Neuronal stem cell (in vitro differentiated cells): ENCODE measurements around the gene IL1B.

ENCODE experiments used
- DNase-seq: peaks from one replicate; pipeline ENCODE4 v3.0.0-alpha.2; 2013; ENCODE audit warnings: low spot score
- H2AFZ ChIP-seq: one replicate; pipeline ENCODE4 v1.6.1; 2013; ENCODE audit warnings: mild to moderate bottlenecking, low read length, inconsistent platforms
- H2AK5ac ChIP-seq: 2 replicates; pipeline ENCODE4 v1.6.1; 2013; ENCODE audit warnings: low read depth, mild to moderate bottlenecking, inconsistent platforms, low read length, moderate library complexity, mixed read lengths
- H2BK120ac ChIP-seq: 2 replicates; pipeline ENCODE4 v1.6.1; 2013; ENCODE audit warnings: low read depth, mild to moderate bottlenecking, inconsistent platforms, low read length, moderate library complexity, mixed read lengths
- H2BK12ac ChIP-seq: one replicate; pipeline ENCODE4 v1.6.1; 2013; ENCODE audit warnings: low read length, inconsistent platforms
- H2BK15ac ChIP-seq: 2 replicates; pipeline ENCODE4 v1.6.1; 2013; ENCODE audit warnings: mild to moderate bottlenecking, low read length, inconsistent platforms, mixed read lengths
- H2BK5ac ChIP-seq: one replicate; pipeline ENCODE4 v1.6.1; 2013; ENCODE audit warnings: inconsistent platforms, mild to moderate bottlenecking, low read length, moderate library complexity
- H3K14ac ChIP-seq: one replicate; pipeline ENCODE4 v1.6.1; 2013; ENCODE audit warnings: low read length, inconsistent platforms
- H3K18ac ChIP-seq: 2 replicates; pipeline ENCODE4 v1.6.1; 2013; ENCODE audit warnings: low read length, inconsistent platforms
- H3K23ac ChIP-seq: 2 replicates; pipeline ENCODE4 v1.6.1; 2013; ENCODE audit warnings: low read depth, mild to moderate bottlenecking, mixed read lengths, low read length, inconsistent platforms; ENCODE audit not compliant: poor library complexity
- H3K27ac ChIP-seq: replicated peaks from 3 replicates; pipeline ENCODE4 v1.5.1; 2013; ENCODE audit warnings: low read length, inconsistent platforms
- H3K27me3 ChIP-seq, 3 experiments: 2 replicates each; pipeline ENCODE4 v1.6.1; 2013; ENCODE audit warnings: low read length in 3 of 3, mild to moderate bottlenecking in 2 of 3, inconsistent platforms in 1 of 3, low read depth in 1 of 3, mixed read lengths in 1 of 3, moderate library complexity in 1 of 3; ENCODE audit not compliant: control insufficient read depth in 3 of 3, insufficient read depth in 3 of 3
- H3K36me3 ChIP-seq, 2 donors: replicated peaks in 1 of 2; 2 replicates each; pipeline ENCODE4 v1.6.1; 2013; ENCODE audit warnings: low read length in 2 of 2; ENCODE audit not compliant: control insufficient read depth in 2 of 2, insufficient read depth in 2 of 2
- H3K4ac ChIP-seq: 2 replicates; pipeline ENCODE4 v1.6.1; 2013; ENCODE audit warnings: inconsistent platforms, mild to moderate bottlenecking, low read length, moderate library complexity
- H3K4me1 ChIP-seq, 2 donors: 1 replicate in 1 of 2; 2 replicates in 1 of 2; pipeline ENCODE4 v1.6.1; 2013; ENCODE audit warnings: low read length in 2 of 2, low read depth in 1 of 2; ENCODE audit not compliant: control insufficient read depth in 2 of 2, insufficient read depth in 1 of 2
- H3K4me2 ChIP-seq: one replicate; pipeline ENCODE4 v1.6.1; 2013; ENCODE audit warnings: mild to moderate bottlenecking, low read length, inconsistent platforms; ENCODE audit not compliant: insufficient read depth, poor library complexity, severe bottlenecking
- H3K4me3 ChIP-seq, 2 donors: 2 replicates each; pipeline ENCODE4 v1.5.1; 2013; ENCODE audit warnings: low read length in 2 of 2, mild to moderate bottlenecking in 2 of 2, inconsistent platforms in 1 of 2, moderate library complexity in 1 of 2
- H3K79me1 ChIP-seq: one replicate; pipeline ENCODE4 v1.6.1; 2013; ENCODE audit warnings: low read depth, mild to moderate bottlenecking, inconsistent platforms, low read length, moderate library complexity
- H3K9ac ChIP-seq: one replicate; pipeline ENCODE4 v1.6.1; 2013; ENCODE audit warnings: mild to moderate bottlenecking, low read depth, low read length, inconsistent platforms; ENCODE audit not compliant: poor library complexity
- H3K9me3 ChIP-seq, 2 donors: replicated peaks in 1 of 2; 2 replicates each; pipeline versions ENCODE3 to v1.6.1; 2013; ENCODE audit warnings: low read length in 2 of 2, mild to moderate bottlenecking in 2 of 2, inconsistent platforms in 1 of 2, low read depth in 1 of 2, mixed read lengths in 1 of 2, moderate library complexity in 1 of 2; ENCODE audit not compliant: control insufficient read depth in 2 of 2, insufficient read depth in 1 of 2
- H4K8ac ChIP-seq: one replicate; pipeline ENCODE4 v1.6.1; 2013; ENCODE audit warnings: low read depth, mild to moderate bottlenecking, inconsistent platforms, low read length, moderate library complexity
- H4K91ac ChIP-seq: one replicate; pipeline ENCODE4 v1.6.1; 2013; ENCODE audit warnings: low read length, low read depth, mild to moderate bottlenecking, inconsistent platforms; ENCODE audit not compliant: poor library complexity
- WGBS, 2 donors: extraction: QIAGEN DNeasy Blood & Tissue Kit; methylation state at CpG; one replicate each; pipeline ENCODE4 v1.1.7; 2013; ENCODE audit warnings: missing lambda C conversion rate in 2 of 2, mixed read lengths in 1 of 2; ENCODE audit not compliant: insufficient read length in 2 of 2, insufficient replicate concordance in 1 of 2; ENCODE audit errors: extremely low coverage in 2 of 2; 5-methylcytosine and 5-hydroxymethylcytosine counted together

Gene IL1B

GRCh38 chr2:112829101-112829960 lies 7.2 kb downstream of the IL1B start:
- H4K8ac ChIP-seq, result no peak overlapping the region
- no peak for DNase-seq
- no peak overlapping the region for H2BK5ac ChIP-seq
- no peak overlapping the region for H2AFZ ChIP-seq
- H2BK12ac ChIP-seq, result no peak overlapping the region
- H3K27me3 ChIP-seq, result no peaks in the 10 kb centered on the region
- no peaks in the 10 kb centered on the region for H3K9me3 ChIP-seq
- H3K36me3 ChIP-seq, result no peaks in the 10 kb centered on the region
- H4K91ac ChIP-seq, result no peak overlapping the region
- H3K4ac ChIP-seq, result no peak overlapping the region
- no peak overlapping the region for H3K14ac ChIP-seq
- WGBS, 2 donors, result no CpG with 5 or more reads among the region's 5 CpGs
- H3K4me3 ChIP-seq, result no peak overlapping the region
- H3K18ac ChIP-seq, result no peak overlapping the region
- H3K27ac ChIP-seq, result no peak overlapping the region
- no peak overlapping the region for H2BK15ac ChIP-seq
- no peak overlapping the region for H3K4me2 ChIP-seq
- H3K23ac ChIP-seq, result no peak overlapping the region
- H3K79me1 ChIP-seq, result no peaks in the 10 kb centered on the region
- no peak overlapping the region for H2BK120ac ChIP-seq
- H3K9ac ChIP-seq, result no peak overlapping the region
- peaks cover 0 to under 1% of the 10 kb centered on the region in 2 donors for H3K4me1 ChIP-seq
- no peak overlapping the region for H2AK5ac ChIP-seq

- no peak overlapping the region for H4K91ac ChIP-seq
- no peak overlapping the region for H3K18ac ChIP-seq
- no peak overlapping the region for H3K23ac ChIP-seq
- H3K27ac ChIP-seq, result no peak overlapping the region
- no peak overlapping the region for H2BK15ac ChIP-seq
- H3K36me3 ChIP-seq, result no peaks in the 10 kb centered on the region
- H2AFZ ChIP-seq, result no peak overlapping the region
- H3K4me2 ChIP-seq, result no peak overlapping the region
- H3K4me3 ChIP-seq, result no peak overlapping the region
- no peaks in the 10 kb centered on the region for H3K79me1 ChIP-seq
- no peaks in the 10 kb centered on the region for H3K4me1 ChIP-seq
- H3K4ac ChIP-seq, result no peak overlapping the region
- WGBS, 2 donors, result no CpG with 5 or more reads among the region's 3 CpGs
- DNase-seq, result no peak
- no peak overlapping the region for H3K9ac ChIP-seq
- H4K8ac ChIP-seq, result no peak overlapping the region
- H2BK12ac ChIP-seq, result no peak overlapping the region
- H3K9me3 ChIP-seq, result no peaks in the 10 kb centered on the region
- H3K14ac ChIP-seq, result no peak overlapping the region
- H2BK5ac ChIP-seq, result no peak overlapping the region
- H2AK5ac ChIP-seq, result no peak overlapping the region
- no peaks in the 10 kb centered on the region for H3K27me3 ChIP-seq
- no peak overlapping the region for H2BK120ac ChIP-seq
Observed at GRCh38 chr2:112828251-112828691, 8.3 kb downstream of the IL1B start.

- H3K27me3 ChIP-seq, result no peaks in the 10 kb centered on the region
- H3K23ac ChIP-seq, result no peak overlapping the region
- H3K27ac ChIP-seq, result no peak overlapping the region
- no peak overlapping the region for H3K4me2 ChIP-seq
- H3K14ac ChIP-seq, result no peak overlapping the region
- no peak overlapping the region for H2BK12ac ChIP-seq
- no peak overlapping the region for H3K18ac ChIP-seq
- no peak overlapping the region for H2BK5ac ChIP-seq
- DNase-seq, result no peak
- no peaks in the 10 kb centered on the region for H3K4me1 ChIP-seq
- H3K36me3 ChIP-seq, result no peaks in the 10 kb centered on the region
- no peak overlapping the region for H2BK120ac ChIP-seq
- H4K91ac ChIP-seq, result no peak overlapping the region
- no peak overlapping the region for H3K9ac ChIP-seq
- H3K9me3 ChIP-seq, result no peaks in the 10 kb centered on the region
- no peak overlapping the region for H3K4me3 ChIP-seq
- no peaks in the 10 kb centered on the region for H3K79me1 ChIP-seq
- no peak overlapping the region for H2BK15ac ChIP-seq
- H2AK5ac ChIP-seq, result no peak overlapping the region
- no peak overlapping the region for H2AFZ ChIP-seq
- no CpG with 5 or more reads among the region's 6 CpGs for WGBS, 2 donors
- H3K4ac ChIP-seq, result no peak overlapping the region
- no peak overlapping the region for H4K8ac ChIP-seq
Observed at GRCh38 chr2:112827604-112828185, 8.9 kb downstream of the IL1B start.

GRCh38 chr2:112827009-112827408 lies 9.6 kb downstream of the IL1B start:
- Histone ChIP-seq H3K4me1 (no peaks in the 10 kb centered on the region), H3K27me3 (no peaks in the 10 kb centered on the region), H3K14ac (no peak overlapping the region), H3K4me3 (no peak overlapping the region), H2BK120ac (no peak overlapping the region), H3K4me2 (no peak overlapping the region), H3K23ac (no peak overlapping the region), H2BK5ac (no peak overlapping the region), H2BK12ac (no peak overlapping the region), H3K4ac (no peak overlapping the region), H2BK15ac (no peak overlapping the region), H3K9ac (no peak overlapping the region), H3K27ac (no peak overlapping the region), H3K9me3 (no peaks in the 10 kb centered on the region), H2AFZ (no peak overlapping the region), H2AK5ac (no peak overlapping the region), H3K36me3 (no peaks in the 10 kb centered on the region), H3K18ac (no peak overlapping the region), H3K79me1 (no peaks in the 10 kb centered on the region), H4K8ac (no peak overlapping the region), H4K91ac (no peak overlapping the region)
- DNase-seq, result no peak
- WGBS, 2 donors, result no CpG with 5 or more reads among the region's 3 CpGs
